Epidermal melanocyte (primary cell): ENCODE results near the gene STIP1.

Experiments used
- DNase-seq: peaks from one replicate; pipeline ENCODE4 v3.0.0; 2011; ENCODE audit warnings: low spot score; ENCODE audit not compliant: insufficient read length

STIP1 gene

DNA sequence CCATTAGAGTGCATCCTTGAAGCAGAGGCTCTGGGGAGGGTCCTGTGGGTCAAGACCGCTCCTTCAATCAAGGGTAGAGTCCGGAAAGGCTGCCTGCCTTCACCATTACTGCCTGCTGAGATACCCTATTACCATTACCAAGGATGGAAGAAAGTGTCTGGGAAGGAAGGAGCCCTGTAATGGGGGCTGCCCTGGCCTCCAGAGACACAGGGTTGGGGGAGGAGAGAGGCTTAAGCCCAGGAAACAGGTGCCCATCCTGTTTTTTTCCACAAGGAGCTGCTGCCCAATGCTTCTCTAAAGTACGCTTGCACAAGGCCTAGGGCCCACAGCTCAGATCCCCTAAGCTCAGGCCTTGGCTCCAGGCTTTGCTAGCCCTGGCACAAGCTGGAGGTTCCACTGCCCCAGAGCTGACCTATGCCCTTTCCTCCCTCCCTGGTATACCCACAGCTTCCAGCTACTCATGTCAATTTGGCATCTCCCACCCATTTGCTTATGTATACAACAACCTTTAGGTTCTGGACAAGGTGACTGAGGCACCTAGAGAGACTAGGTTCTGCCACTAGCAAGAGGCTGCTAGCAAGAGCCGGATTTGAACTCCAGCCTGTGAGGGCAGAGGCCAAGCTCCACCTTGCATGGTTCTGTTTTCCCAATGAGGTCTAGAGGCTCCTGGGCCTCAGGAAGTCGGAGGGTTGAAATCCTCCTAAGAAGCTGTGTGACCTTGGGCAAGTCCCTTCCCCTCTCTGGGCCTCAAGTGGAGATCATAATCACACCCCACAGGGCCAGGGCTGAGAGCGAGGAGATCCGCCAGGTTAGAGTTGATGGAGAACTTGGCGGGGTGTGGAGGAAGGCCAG, 63.8 kb downstream of the STIP1 start:
- DNase-seq, result no peak

GRCh38 chr11:64250415-64251015, 64.5 kb downstream of the STIP1 start:
- no peak for DNase-seq

DNA sequence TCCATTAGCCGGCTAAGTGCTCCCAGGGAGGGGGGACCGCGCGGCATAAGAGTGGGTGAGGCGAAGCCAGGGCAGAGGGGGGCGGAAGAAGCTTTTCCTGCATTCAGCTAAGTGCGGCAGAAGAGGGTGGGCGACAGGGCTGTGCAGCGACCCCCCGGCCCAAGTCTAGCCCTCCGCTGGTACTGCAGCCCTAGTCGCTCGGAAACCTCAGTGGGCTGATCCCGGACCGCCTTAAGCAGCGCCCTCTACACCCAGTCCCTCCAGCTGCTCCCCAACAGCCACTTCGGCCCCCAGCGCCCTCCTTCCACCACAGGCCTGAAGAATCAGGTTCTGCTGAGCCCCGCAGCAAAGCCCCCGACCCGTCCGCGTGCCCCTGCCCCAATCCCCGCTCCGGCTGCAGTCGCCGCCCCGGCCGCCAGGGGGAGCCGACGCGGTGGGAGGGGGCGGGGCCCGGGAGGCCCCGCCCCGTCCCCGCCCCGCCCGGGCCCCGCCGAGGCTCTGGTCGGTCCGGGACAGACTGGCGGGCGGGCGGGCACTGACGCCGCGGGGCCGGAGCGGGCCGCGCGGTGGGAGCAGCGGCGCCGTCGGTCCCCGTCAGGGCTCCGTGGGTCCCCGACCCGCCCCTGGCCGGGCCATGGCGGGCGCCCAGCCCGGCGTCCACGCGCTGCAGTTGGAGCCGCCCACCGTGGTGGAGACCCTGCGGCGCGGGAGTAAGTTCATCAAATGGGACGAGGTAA, 65.2 kb downstream of the STIP1 start, which contains the start of gene PLCB3:
Gene PLCB3 (plus strand): TSS at position 515 of the 737 bp plus-strand sequence. CDS start 120 bp downstream, at position 635.
- peak; percentile 82 for DNase-seq

- no peak for DNase-seq
These were observed 65.7 kb downstream of the STIP1 start for GRCh38 chr11:64251753-64252002.

DNA sequence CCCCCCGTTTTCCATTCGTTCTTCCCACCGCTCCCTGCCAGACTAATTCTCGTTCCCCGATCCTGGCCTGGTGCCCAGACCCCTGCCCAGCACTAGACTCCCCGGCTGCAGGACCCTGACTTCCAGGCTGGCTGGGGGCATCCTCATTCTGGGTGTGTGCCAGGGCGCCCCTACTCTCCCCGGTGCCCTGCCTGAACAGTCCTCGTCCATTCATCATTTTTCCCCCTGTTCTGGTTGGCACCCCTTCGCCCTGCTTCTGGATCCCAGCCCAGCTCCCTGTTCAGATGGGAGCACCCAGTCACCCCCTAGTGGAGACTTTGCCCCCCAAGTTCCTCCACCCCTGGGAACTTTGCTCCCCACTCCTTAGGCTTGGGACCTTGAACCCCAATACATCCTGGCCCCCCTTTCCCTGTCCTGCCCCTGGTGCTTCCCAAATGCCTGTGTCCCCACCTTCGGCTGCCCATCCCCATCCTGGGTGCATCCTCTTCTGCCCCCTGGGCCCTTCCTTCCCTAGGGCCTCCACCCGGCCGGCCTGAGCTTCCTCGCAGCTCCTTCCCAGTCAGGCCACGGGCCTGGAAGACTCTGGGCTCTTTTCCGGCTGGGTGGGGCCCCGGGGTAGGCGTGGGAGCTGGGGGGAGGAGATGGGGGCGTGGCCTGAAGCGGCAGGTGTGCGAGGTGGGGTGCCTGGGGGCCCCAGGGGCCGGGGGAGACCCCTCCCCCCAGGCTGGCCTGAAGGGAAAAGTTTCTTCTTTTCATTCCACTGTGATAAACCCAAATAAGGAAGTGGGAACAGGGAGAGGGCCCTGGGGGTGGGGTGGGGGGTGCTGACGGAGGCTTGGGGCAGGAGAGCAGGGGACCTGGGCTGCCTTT, 66.3 kb downstream of the STIP1 start:
- DNase-seq, result peak; percentile 76

GRCh38 chr11:64253043-64253442, 67.1 kb downstream of the STIP1 start:
- DNase-seq, result no peak

DNA sequence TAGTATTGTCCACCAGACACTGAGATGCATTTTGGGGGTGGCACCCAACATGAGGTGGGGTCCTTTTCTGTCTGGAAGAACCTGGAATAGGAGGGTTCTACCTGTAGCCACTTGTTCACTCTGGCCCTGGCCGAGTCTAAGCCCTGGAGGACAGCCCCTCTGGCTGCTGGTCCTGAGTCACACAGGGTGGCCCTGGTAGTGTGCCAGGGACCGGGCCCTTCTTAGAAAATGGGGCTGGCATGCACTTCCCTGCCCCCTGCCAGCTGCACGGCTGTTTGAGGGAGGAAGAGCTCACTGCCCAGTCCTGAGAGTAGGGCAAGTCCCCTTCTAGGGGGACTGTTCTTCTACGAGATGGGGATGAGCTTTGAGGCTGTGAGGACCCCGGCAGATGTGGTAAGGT, 67.5 kb downstream of the STIP1 start:
- no peak for DNase-seq
